ENCODE results near the gene CRB1.

DNA sequence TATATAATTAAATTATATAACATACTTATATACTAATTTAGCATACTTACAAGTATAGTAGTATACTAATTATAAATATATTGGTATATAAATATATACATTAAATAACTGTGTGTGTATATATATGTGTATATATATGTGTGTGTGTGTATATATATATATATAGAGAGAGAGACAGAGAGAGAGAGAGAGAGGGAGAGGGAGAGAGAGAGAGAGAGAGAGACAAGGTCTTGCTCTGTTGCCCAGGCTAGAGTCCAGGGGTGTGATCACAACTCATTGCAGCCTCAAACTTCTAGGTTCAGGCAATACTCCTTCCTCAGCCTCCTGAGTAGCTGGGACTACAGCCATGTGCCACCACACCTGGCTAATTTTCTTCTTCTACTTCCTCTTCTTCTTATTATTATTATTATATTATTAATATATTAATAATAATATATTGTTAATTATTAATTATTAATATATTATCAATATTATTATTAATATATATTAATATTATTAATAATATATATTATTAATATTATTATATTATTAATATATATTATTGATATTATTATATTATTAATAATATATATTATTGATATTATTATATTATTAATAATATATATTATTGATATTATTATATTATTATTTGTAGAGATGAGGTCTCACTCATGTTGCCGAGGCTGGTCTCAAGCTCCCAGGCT is 185.5 kb downstream of the CRB1 start:
- TF ChIP-seq CTCF (IDR thresholded peaks at IDR 0.05) (no peak), POLR2A (IDR thresholded peaks at IDR 0.05) (no peak)
